NCI-H1417 treated with DMSO at 0.1 percent for 48 hours (cell line): ENCODE data around the gene PHPT1.

ENCODE experiments used
- DNase-seq: peaks from one replicate; lab custom pipeline; 2025; lab: John Stamatoyannopoulos, UW

Gene PHPT1

GRCh38 chr9:136886610-136887597, 37.7 kb downstream of the PHPT1 start:
- DNase-seq: no peak

- DNase-seq: no peak
Observed at GRCh38 chr9:136888454-136888853, 39.2 kb downstream of the PHPT1 start.

- no peak for DNase-seq
Observed at GRCh38 chr9:136889858-136890257, 40.6 kb downstream of the PHPT1 start.

- DNase-seq: no peak
Observed at GRCh38 chr9:136890661-136891060, 41.5 kb downstream of the PHPT1 start.

GRCh38 chr9:136896027-136896426, 46.8 kb downstream of the PHPT1 start:
- no peak for DNase-seq

GRCh38 chr9:136898483-136899100, 49.4 kb downstream of the PHPT1 start:
- DNase-seq: no peak

GRCh38 chr9:136899196-136899595, 50.0 kb downstream of the PHPT1 start:
- DNase-seq: no peak

- DNase-seq: no peak
Observed at GRCh38 chr9:136900556-136900955, 51.3 kb downstream of the PHPT1 start.
